Measurements from ENCODE around the gene PTPRJ.

Gene PTPRJ

DNA sequence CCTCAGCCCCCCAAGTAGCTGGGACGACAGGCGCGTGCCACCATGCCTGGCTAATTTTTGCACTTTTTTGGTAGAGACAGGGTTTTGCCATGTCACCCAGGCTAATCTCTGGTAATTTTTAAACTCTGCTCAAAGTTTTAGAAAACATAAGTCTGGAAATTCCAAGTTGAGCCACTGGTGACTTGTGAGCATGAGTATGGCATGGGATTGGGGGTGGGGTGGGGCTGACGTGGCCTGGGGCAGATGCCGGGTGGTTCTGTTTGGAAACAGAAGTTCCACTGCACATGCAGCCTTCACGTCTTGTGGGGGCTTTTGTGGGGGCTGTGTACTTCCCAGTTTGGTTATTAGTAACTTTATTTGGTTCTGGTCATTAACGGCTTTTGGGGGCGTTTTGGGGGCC, 67.3 kb downstream of the PTPRJ start:
- no peaks in the 10 kb centered on the region for H3K36me3 ChIP-seq (ENCODE audit: control insufficient read depth, insufficient read depth, low read length)
- no peak overlapping the region for H3K4me3 ChIP-seq (ENCODE audit: insufficient read depth, low read depth, low read length)
- H3K9me3 ChIP-seq (ENCODE audit: control insufficient read depth, low read length) = no peaks in the 10 kb centered on the region
- no peaks in the 10 kb centered on the region for H3K27me3 ChIP-seq (ENCODE audit: control insufficient read depth, insufficient read depth, low read length, poor library complexity, severe bottlenecking)
- H3K27ac ChIP-seq (ENCODE audit: insufficient read depth, low read depth, low read length, poor library complexity, severe bottlenecking) = no peak overlapping the region
- WGBS, 2 experiments = 87 to 89% methylated on average over 8 of the region's 8 CpGs
- peaks cover 7% of the 10 kb centered on the region for H3K4me1 ChIP-seq (ENCODE audit: control insufficient read depth, insufficient read depth, low read length)

DNA sequence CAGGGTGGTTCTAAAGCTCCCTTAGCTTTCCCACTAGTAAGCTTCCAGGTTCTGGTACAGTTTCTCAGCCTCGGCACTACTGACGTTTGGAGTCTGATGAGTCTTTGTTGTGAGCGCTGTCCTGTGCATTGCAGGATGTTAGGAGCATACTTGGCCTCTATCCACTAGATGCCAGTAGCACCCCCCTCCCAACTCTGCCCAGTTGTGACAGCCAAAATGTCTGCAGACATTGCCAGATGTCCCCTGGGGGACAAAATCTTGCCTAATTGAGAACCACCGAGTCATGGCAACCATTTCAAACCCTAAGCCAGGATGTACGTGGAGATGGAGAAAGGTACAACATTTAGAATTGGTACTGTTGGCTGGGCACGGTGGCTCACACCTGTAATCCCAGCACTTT, 68.7 kb downstream of the PTPRJ start:
- H3K4me3 ChIP-seq (ENCODE audit: insufficient read depth, low read depth, low read length) = no peak overlapping the region
- H3K4me1 ChIP-seq (ENCODE audit: control insufficient read depth, insufficient read depth, low read length) = peaks cover 7% of the 10 kb centered on the region
- no peaks in the 10 kb centered on the region for H3K27me3 ChIP-seq (ENCODE audit: control insufficient read depth, insufficient read depth, low read length, poor library complexity, severe bottlenecking)
- H3K36me3 ChIP-seq (ENCODE audit: control insufficient read depth, insufficient read depth, low read length) = no peaks in the 10 kb centered on the region
- H3K9me3 ChIP-seq (ENCODE audit: control insufficient read depth, low read length) = no peaks in the 10 kb centered on the region
- no peak overlapping the region for H3K27ac ChIP-seq (ENCODE audit: insufficient read depth, low read depth, low read length, poor library complexity, severe bottlenecking)
- 94 to 97% methylated on average over 6 of the region's 6 CpGs for WGBS, 2 experiments

GRCh38 chr11:48050304-48050703, 69.9 kb downstream of the PTPRJ start:
- H3K36me3 ChIP-seq (ENCODE audit: control insufficient read depth, insufficient read depth, low read length) = no peaks in the 10 kb centered on the region
- no peak overlapping the region for H3K27ac ChIP-seq (ENCODE audit: insufficient read depth, low read depth, low read length, poor library complexity, severe bottlenecking)
- H3K4me1 ChIP-seq (ENCODE audit: control insufficient read depth, insufficient read depth, low read length) = peaks cover 11% of the 10 kb centered on the region
- no peak overlapping the region for H3K4me3 ChIP-seq (ENCODE audit: insufficient read depth, low read depth, low read length)
- 90 to 97% methylated on average over 3 of the region's 3 CpGs for WGBS, 2 experiments
- no peaks in the 10 kb centered on the region for H3K27me3 ChIP-seq (ENCODE audit: control insufficient read depth, insufficient read depth, low read length, poor library complexity, severe bottlenecking)
- H3K9me3 ChIP-seq (ENCODE audit: control insufficient read depth, low read length) = no peaks in the 10 kb centered on the region

- H3K36me3 ChIP-seq (ENCODE audit: control insufficient read depth, insufficient read depth, low read length) = no peaks in the 10 kb centered on the region
- no peak overlapping the region for H3K4me3 ChIP-seq (ENCODE audit: insufficient read depth, low read depth, low read length)
- 93% methylated on average over 7 of the region's 7 CpGs for WGBS, 2 experiments
- H3K27ac ChIP-seq (ENCODE audit: insufficient read depth, low read depth, low read length, poor library complexity, severe bottlenecking) = no peak overlapping the region
- no peaks in the 10 kb centered on the region for H3K9me3 ChIP-seq (ENCODE audit: control insufficient read depth, low read length)
- no peaks in the 10 kb centered on the region for H3K27me3 ChIP-seq (ENCODE audit: control insufficient read depth, insufficient read depth, low read length, poor library complexity, severe bottlenecking)
- H3K4me1 ChIP-seq (ENCODE audit: control insufficient read depth, insufficient read depth, low read length) = peaks cover 14% of the 10 kb centered on the region
These were observed 71.0 kb downstream of the PTPRJ start for GRCh38 chr11:48051217-48051830.

- no peak overlapping the region for H3K27ac ChIP-seq (ENCODE audit: insufficient read depth, low read depth, low read length, poor library complexity, severe bottlenecking)
- WGBS, 2 experiments = 85 to 87% methylated on average over 8 to 9 of the region's 9 CpGs
- H3K36me3 ChIP-seq (ENCODE audit: control insufficient read depth, insufficient read depth, low read length) = no peaks in the 10 kb centered on the region
These were observed 72.1 kb downstream of the PTPRJ start for GRCh38 chr11:48052183-48053044.

GRCh38 chr11:48054994-48055291, 74.6 kb downstream of the PTPRJ start:
- Histone ChIP-seq H3K9me3 (ENCODE audit: control insufficient read depth, low read length) (no peaks in the 10 kb centered on the region), H3K27ac (ENCODE audit: insufficient read depth, low read depth, low read length, poor library complexity, severe bottlenecking) (no peak overlapping the region), H3K36me3 (ENCODE audit: control insufficient read depth, insufficient read depth, low read length) (no peaks in the 10 kb centered on the region), H3K27me3 (ENCODE audit: control insufficient read depth, insufficient read depth, low read length, poor library complexity, severe bottlenecking) (no peaks in the 10 kb centered on the region), H3K4me3 (ENCODE audit: insufficient read depth, low read depth, low read length) (no peak overlapping the region), H3K4me1 (ENCODE audit: control insufficient read depth, insufficient read depth, low read length) (peaks cover 7% of the 10 kb centered on the region)
- 91 to 100% methylated on average over 1 of the region's 1 CpG for WGBS, 2 experiments

More at GRCh38 chr11:48052183-48053044, 72.1 kb downstream of the PTPRJ start:
- no peaks in the 10 kb centered on the region for H3K9me3 ChIP-seq (ENCODE audit: control insufficient read depth, low read length)
- H3K27me3 ChIP-seq (ENCODE audit: control insufficient read depth, insufficient read depth, low read length, poor library complexity, severe bottlenecking) = no peaks in the 10 kb centered on the region
- H3K4me1 ChIP-seq (ENCODE audit: control insufficient read depth, insufficient read depth, low read length) = peaks cover 14% of the 10 kb centered on the region
- H3K4me3 ChIP-seq (ENCODE audit: insufficient read depth, low read depth, low read length) = no peak overlapping the region

DNA sequence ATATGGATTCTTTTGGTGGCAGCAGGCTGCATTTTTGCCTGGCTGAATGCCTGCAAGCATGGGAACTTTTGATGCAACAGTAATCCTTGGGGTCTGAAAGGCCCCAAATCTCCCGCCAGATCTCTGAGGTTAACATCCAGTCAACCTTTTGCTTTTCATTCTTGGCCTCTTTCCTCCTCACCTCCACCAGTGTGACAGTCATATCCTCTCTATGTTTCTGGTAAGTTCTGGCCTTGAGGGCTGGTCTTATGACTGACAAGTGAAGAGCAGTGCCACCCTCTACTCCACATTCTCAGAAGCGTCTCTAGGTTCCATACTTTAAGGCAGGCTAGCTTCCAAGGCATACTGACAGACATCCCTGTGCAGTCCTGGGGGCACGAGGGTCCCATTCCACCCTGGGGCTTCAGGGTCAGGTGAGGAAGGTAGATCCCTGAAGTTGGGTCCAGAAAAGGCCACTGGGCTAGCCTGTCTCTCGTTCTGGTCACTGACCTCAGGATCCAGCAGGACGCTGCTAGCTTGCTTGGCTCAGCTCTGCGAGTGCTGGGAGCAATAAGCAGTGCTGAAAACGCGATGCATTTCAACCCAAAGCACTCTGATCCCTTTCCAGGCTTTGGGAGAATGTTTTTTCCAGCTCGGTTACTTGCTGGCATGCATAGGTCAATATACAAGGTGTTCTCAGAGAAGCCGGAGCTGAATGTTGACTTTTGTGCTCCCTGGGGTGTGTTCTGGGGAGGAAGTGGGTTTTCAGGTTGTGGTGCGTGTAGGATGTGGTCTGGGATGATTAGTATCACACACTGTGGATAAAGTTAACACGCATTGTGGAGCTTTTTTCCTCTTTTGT, 75.2 kb downstream of the PTPRJ start:
- peaks cover 7% of the 10 kb centered on the region for H3K4me1 ChIP-seq (ENCODE audit: control insufficient read depth, insufficient read depth, low read length)

GRCh38 chr11:48056325-48057183, 76.2 kb downstream of the PTPRJ start:
- Histone ChIP-seq H3K4me1 (ENCODE audit: control insufficient read depth, insufficient read depth, low read length) (peaks cover 7% of the 10 kb centered on the region), H3K27ac (ENCODE audit: insufficient read depth, low read depth, low read length, poor library complexity, severe bottlenecking) (no peak overlapping the region), H3K9me3 (ENCODE audit: control insufficient read depth, low read length) (no peaks in the 10 kb centered on the region), H3K27me3 (ENCODE audit: control insufficient read depth, insufficient read depth, low read length, poor library complexity, severe bottlenecking) (no peaks in the 10 kb centered on the region), H3K36me3 (ENCODE audit: control insufficient read depth, insufficient read depth, low read length) (no peaks in the 10 kb centered on the region), H3K4me3 (ENCODE audit: insufficient read depth, low read depth, low read length) (no peak overlapping the region)
- 91 to 92% methylated on average over 20 of the region's 20 CpGs for WGBS, 2 experiments

More for the DNA sequence above, 75.2 kb downstream of the PTPRJ start:
- Histone ChIP-seq H3K4me3 (ENCODE audit: insufficient read depth, low read depth, low read length) (no peak overlapping the region), H3K36me3 (ENCODE audit: control insufficient read depth, insufficient read depth, low read length) (no peaks in the 10 kb centered on the region), H3K27ac (ENCODE audit: insufficient read depth, low read depth, low read length, poor library complexity, severe bottlenecking) (no peak overlapping the region), H3K9me3 (ENCODE audit: control insufficient read depth, low read length) (no peaks in the 10 kb centered on the region), H3K27me3 (ENCODE audit: control insufficient read depth, insufficient read depth, low read length, poor library complexity, severe bottlenecking) (no peaks in the 10 kb centered on the region)
- WGBS, 2 experiments = 76 to 80% methylated on average over 12 of the region's 12 CpGs

DNA sequence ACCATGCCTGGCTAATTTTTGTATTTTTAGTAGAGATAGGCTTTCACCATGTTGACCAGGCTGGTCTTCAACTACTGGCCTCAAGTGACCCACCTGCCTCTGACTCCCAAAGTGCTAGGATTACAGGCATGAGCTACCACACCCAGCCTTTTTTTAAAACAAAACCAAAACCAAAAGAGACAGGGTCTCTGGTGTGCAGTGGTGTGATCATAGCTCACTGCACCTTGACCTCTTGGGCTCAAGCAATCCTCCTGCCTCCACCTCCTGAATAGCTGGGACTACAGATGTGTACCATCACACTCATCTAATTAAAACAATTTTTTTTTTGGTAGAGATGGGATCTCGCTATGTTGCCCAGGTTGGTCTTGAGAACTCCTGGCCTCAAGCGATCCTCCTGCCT, 77.7 kb downstream of the PTPRJ start:
- no peaks in the 10 kb centered on the region for H3K27me3 ChIP-seq (ENCODE audit: control insufficient read depth, insufficient read depth, low read length, poor library complexity, severe bottlenecking)
- WGBS, 2 experiments = 91 to 92% methylated on average over 2 of the region's 2 CpGs
- H3K36me3 ChIP-seq (ENCODE audit: control insufficient read depth, insufficient read depth, low read length) = no peaks in the 10 kb centered on the region
- H3K4me3 ChIP-seq (ENCODE audit: insufficient read depth, low read depth, low read length) = no peak overlapping the region
- H3K4me1 ChIP-seq (ENCODE audit: control insufficient read depth, insufficient read depth, low read length) = peaks cover 7% of the 10 kb centered on the region
- H3K27ac ChIP-seq (ENCODE audit: insufficient read depth, low read depth, low read length, poor library complexity, severe bottlenecking) = no peak overlapping the region
- no peaks in the 10 kb centered on the region for H3K9me3 ChIP-seq (ENCODE audit: control insufficient read depth, low read length)

Measured in ectodermal cell (in vitro differentiated cells).